ENCODE data around the gene PEAR1. TPM values are rescaled to one million over a fixed set of nuclear protein-coding genes. Genes with fewer than 3 reads are reported as not detected.

PEAR1 gene
- total RNA-seq, 1 donor from 2014 or later, result 14.8 TPM

GRCh38 chr1:156910309-156910782 lies 16.8 kb downstream of the PEAR1 start:
- no peak overlapping the region for H3K4me3 ChIP-seq
- TF ChIP-seq, protein P1, sequence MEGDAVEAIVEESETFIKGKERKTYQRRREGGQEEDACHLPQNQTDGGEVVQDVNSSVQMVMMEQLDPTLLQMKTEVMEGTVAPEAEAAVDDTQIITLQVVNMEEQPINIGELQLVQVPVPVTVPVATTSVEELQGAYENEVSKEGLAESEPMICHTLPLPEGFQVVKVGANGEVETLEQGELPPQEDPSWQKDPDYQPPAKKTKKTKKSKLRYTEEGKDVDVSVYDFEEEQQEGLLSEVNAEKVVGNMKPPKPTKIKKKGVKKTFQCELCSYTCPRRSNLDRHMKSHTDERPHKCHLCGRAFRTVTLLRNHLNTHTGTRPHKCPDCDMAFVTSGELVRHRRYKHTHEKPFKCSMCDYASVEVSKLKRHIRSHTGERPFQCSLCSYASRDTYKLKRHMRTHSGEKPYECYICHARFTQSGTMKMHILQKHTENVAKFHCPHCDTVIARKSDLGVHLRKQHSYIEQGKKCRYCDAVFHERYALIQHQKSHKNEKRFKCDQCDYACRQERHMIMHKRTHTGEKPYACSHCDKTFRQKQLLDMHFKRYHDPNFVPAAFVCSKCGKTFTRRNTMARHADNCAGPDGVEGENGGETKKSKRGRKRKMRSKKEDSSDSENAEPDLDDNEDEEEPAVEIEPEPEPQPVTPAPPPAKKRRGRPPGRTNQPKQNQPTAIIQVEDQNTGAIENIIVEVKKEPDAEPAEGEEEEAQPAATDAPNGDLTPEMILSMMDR (IDR thresholded peaks at IDR 0.05), result peak; percentile 88
- H3K4me1 ChIP-seq, result peaks cover 13% of the 10 kb centered on the region
- ATAC-seq, result peak; percentile 39 to 50
- intact Hi-C loops (cut with DNase I), result no loop called here
- no peaks in the 10 kb centered on the region for H3K9me3 ChIP-seq
- no peak overlapping the region for H3K27ac ChIP-seq
- DNase-seq, result peak; percentile 62
- H3K27me3 ChIP-seq (ENCODE audit: low read depth), result peaks cover 10% of the 10 kb centered on the region
- H3K36me3 ChIP-seq, result peaks cover 62% of the 10 kb centered on the region

DNA sequence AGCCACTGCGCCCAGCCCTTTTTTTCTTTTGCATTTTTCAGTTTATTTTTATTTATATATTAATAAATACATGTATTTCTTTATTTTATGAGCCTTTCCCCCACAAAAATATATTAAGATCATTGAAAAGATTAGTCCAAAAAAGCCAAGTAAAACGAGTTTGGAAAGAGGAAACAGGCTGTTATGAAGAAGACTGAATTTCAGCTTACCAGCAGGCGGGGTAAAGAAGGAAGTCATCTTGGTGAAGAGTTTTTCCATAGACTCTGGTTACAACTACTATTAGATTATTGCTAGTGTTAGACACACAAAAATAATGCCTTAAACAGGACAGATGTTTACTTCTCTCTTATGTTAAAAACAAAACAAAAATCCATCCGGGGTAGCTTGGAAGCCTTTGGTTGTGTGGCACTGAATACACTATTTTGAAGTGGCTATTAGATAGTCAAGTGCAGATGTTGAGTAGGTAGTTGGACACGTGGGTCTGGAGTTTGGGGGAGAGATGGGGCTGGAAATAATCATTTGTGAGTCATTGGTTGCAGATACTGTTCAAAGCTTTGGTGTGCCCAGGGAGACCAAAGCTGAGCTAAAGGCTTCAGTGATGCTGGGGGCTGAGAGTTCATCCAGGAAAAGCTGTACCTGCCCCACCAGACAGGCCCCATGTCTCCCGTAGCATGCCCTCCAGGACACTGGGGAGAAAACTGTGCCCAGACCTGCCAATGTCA lies 18.2 kb downstream of the PEAR1 start:
- no peak for ATAC-seq
- intact Hi-C loops (cut with DNase I), result no loop called here

DNA sequence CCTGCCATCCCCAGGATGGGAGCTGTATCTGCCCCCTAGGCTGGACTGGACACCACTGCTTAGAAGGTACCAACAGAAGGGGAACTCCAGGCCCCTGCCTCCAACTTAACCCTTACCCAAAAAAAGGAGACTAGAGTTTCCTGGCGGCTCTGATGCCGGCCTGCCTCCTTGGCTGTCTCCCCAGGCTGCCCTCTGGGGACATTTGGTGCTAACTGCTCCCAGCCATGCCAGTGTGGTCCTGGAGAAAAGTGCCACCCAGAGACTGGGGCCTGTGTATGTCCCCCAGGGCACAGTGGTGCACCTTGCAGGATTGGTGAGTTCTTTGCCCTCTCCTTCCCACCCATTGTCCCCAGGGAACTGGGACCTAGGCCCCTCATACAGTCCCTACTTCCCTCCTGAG lies 18.8 kb downstream of the PEAR1 start:
- DNase-seq (peak; percentile 25), ATAC-seq (no peak)
- intact Hi-C loops (cut with DNase I), result no loop called here
- peaks cover 6% of the 10 kb centered on the region for H3K4me1 ChIP-seq
- no peak overlapping the region for H3K4me3 ChIP-seq
- H3K36me3 ChIP-seq, result peaks cover 65% of the 10 kb centered on the region
- peaks cover 10% of the 10 kb centered on the region for H3K27me3 ChIP-seq (ENCODE audit: low read depth)
- H3K27ac ChIP-seq, result no peak overlapping the region
- no peaks in the 10 kb centered on the region for H3K9me3 ChIP-seq
- TF ChIP-seq, protein P1 (IDR thresholded peaks at IDR 0.05), result no peak

More for the DNA sequence above, 18.2 kb downstream of the PEAR1 start:
- H3K4me3 ChIP-seq, result no peak overlapping the region
- no peak for DNase-seq
- H3K9me3 ChIP-seq, result no peaks in the 10 kb centered on the region
- H3K27me3 ChIP-seq (ENCODE audit: low read depth), result peaks cover 10% of the 10 kb centered on the region
- H3K36me3 ChIP-seq, result peaks cover 64% of the 10 kb centered on the region
- TF ChIP-seq, protein P1 (IDR thresholded peaks at IDR 0.05), result no peak
- H3K4me1 ChIP-seq, result peaks cover 12% of the 10 kb centered on the region
- H3K27ac ChIP-seq, result no peak overlapping the region

- Histone ChIP-seq H3K4me1 (peaks cover 4% of the 10 kb centered on the region), H3K27ac (no peak overlapping the region), H3K27me3 (ENCODE audit: low read depth) (peaks cover 10% of the 10 kb centered on the region), H3K9me3 (no peaks in the 10 kb centered on the region), H3K36me3 (peaks cover 65% of the 10 kb centered on the region), H3K4me3 (no peak overlapping the region)
- intact Hi-C loops (cut with DNase I), result no loop called here
- peak; percentile 68 for DNase-seq
- TF ChIP-seq, protein P1 (IDR thresholded peaks at IDR 0.05), result no peak
- peak; percentile 58 to 71 for ATAC-seq
Measured at GRCh38 chr1:156912861-156913808, 19.6 kb downstream of the PEAR1 start.

DNA sequence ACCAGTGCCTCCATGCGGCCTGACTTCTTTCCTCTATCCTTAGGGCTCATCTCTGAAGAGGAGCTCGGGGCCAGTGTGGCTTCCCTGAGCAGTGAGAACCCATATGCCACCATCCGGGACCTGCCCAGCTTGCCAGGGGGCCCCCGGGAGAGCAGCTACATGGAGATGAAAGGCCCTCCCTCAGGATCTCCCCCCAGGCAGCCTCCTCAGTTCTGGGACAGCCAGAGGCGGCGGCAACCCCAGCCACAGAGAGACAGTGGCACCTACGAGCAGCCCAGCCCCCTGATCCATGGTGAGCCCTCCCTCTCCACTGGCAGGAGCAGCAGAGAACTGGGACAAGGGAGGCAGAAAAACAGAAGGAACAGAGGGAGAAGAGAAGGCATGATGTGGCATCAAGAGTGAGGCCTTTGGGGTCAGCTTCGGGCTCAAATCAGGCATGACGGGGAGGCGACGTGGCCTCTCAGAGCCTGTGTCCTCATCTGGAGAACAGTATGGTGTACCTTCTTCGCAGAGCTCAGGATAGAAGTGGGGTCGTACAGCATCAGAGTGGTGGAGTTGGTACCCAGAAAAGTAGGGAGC lies 20.4 kb downstream of the PEAR1 start:
- Histone ChIP-seq H3K9me3 (no peaks in the 10 kb centered on the region), H3K4me1 (peaks cover 4% of the 10 kb centered on the region), H3K36me3 (peaks cover 64% of the 10 kb centered on the region), H3K4me3 (no peak overlapping the region), H3K27ac (no peak overlapping the region), H3K27me3 (ENCODE audit: low read depth) (peaks cover 10% of the 10 kb centered on the region)
- no peak for ATAC-seq
- TF ChIP-seq, protein P1 (IDR thresholded peaks at IDR 0.05), result no peak
- intact Hi-C loops (cut with DNase I), result no loop called here
- peak; percentile 38 for DNase-seq

Data from lower lobe of right lung (tissue), 2 donors.